GM12878 (cell line): ENCODE results near the gene RPL27.

Experiments used
- EED ChIP-seq: sonication (generic); IDR thresholded peaks from 2 replicates; pipeline ENCODE4 v1.6.1; 2016; ENCODE audit warnings: antibody characterized with exemption, low read depth
- EP300 ChIP-seq, 2 experiments: fragments of 150-350 bp in 1 of 2; IDR thresholded peaks; 2 replicates each; pipeline ENCODE4 v1.6.1; 2011 to 2012; ENCODE audit warnings: low read depth in 2 of 2, low read length in 2 of 2, borderline replicate concordance in 1 of 2, improper control_type of control experiment in 1 of 2, inconsistent platforms in 1 of 2; ENCODE audit not compliant: control insufficient read depth in 1 of 2
- SUZ12 ChIP-seq: fragments of 200-600 bp; sonication (generic); IDR thresholded peaks from one replicate; pipeline ENCODE4 v1.6.1; 2018; ENCODE audit warnings: antibody characterized with exemption, mild to moderate bottlenecking; ENCODE audit not compliant: unreplicated experiment
- TF ChIP-seq, protein P1 (sequence below), 3 experiments: IDR thresholded peaks in 2 of 3; conservative IDR thresholded peaks in 1 of 3; 2 replicates each; pipeline ENCODE4 v1.5.1; 2011; ENCODE audit warnings: low read depth in 3 of 3, low read length in 3 of 3, mild to moderate bottlenecking in 3 of 3, control low read depth in 2 of 3, moderate library complexity in 2 of 3, inconsistent platforms in 1 of 3, mixed read lengths in 1 of 3; ENCODE audit not compliant: control insufficient read depth in 2 of 3, insufficient read depth in 1 of 3; ENCODE audit errors: extremely low read depth in 1 of 3

DNA sequence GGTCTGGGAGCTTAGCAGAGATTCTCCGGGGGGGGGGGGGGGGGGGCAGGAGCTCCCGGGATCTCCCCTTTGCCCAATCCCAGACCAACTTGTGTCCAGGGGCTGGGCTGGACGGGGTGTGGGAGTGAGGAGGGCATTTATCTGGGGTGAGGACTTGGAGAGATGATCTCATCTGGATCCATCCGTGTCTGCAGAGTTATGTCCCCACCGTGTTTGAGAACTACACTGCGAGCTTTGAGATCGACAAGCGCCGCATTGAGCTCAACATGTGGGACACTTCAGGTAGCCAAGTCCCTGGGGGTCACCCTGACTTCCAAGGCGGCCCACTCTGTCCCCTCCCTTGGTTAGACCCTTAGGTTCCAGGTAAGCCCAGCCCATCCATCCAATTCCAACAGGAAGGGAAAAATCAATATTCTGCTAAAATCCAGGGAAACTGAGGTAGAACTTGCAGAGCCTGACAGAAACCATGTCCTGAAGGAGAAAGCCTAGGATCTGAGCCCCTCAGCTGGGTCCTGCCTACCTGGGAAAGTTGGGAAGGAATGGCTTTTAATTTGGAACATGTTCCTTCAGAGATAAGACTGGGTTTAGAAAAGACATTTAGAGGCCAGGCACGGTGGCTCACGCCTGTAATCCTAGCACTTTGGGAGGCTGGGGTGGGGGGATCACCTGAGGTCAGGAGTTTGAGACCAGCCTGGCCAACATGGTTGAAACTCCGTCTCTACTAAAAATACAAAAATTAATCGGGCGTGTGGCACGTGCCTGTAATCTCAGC, 27.7 kb downstream of the RPL27 start:
- no peak for TF ChIP-seq EED
- TF ChIP-seq, protein P1, sequence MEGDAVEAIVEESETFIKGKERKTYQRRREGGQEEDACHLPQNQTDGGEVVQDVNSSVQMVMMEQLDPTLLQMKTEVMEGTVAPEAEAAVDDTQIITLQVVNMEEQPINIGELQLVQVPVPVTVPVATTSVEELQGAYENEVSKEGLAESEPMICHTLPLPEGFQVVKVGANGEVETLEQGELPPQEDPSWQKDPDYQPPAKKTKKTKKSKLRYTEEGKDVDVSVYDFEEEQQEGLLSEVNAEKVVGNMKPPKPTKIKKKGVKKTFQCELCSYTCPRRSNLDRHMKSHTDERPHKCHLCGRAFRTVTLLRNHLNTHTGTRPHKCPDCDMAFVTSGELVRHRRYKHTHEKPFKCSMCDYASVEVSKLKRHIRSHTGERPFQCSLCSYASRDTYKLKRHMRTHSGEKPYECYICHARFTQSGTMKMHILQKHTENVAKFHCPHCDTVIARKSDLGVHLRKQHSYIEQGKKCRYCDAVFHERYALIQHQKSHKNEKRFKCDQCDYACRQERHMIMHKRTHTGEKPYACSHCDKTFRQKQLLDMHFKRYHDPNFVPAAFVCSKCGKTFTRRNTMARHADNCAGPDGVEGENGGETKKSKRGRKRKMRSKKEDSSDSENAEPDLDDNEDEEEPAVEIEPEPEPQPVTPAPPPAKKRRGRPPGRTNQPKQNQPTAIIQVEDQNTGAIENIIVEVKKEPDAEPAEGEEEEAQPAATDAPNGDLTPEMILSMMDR (IDR thresholded peaks at IDR 0.05 in 2 of 3, conservative IDR thresholded peaks at IDR 0.05 in 1 of 3; ENCODE audit: control insufficient read depth in 2 of 3, extremely low read depth in 1 of 3, insufficient read depth in 1 of 3, low read depth in 3 of 3, low read length in 3 of 3) = no peak
- TF ChIP-seq SUZ12 = no peak
- no peak for TF ChIP-seq EP300 (IDR thresholded peaks at IDR 0.05; ENCODE audit: borderline replicate concordance in 1 of 2, control insufficient read depth in 1 of 2, low read depth in 2 of 2, low read length in 2 of 2)
